Measurements from ENCODE around the gene YWHAH.
"Not testable (repeated sequence)": the region's sequence is repeated elsewhere in the genome, so short reads cannot be mapped to it uniquely, and the experiment has no call there.

YWHAH gene

GRCh38 chr22:31981976-31982375 is 37.6 kb downstream of the YWHAH start:
- DNase-seq (ENCODE audit: low spot score), result not testable (repeated sequence)

GRCh38 chr22:31983911-31984656 is 39.7 kb downstream of the YWHAH start:
- DNase-seq (ENCODE audit: low spot score), result no peak

- no peak for DNase-seq (ENCODE audit: low spot score)
Measured at GRCh38 chr22:31987218-31987617, 42.9 kb downstream of the YWHAH start.

DNA sequence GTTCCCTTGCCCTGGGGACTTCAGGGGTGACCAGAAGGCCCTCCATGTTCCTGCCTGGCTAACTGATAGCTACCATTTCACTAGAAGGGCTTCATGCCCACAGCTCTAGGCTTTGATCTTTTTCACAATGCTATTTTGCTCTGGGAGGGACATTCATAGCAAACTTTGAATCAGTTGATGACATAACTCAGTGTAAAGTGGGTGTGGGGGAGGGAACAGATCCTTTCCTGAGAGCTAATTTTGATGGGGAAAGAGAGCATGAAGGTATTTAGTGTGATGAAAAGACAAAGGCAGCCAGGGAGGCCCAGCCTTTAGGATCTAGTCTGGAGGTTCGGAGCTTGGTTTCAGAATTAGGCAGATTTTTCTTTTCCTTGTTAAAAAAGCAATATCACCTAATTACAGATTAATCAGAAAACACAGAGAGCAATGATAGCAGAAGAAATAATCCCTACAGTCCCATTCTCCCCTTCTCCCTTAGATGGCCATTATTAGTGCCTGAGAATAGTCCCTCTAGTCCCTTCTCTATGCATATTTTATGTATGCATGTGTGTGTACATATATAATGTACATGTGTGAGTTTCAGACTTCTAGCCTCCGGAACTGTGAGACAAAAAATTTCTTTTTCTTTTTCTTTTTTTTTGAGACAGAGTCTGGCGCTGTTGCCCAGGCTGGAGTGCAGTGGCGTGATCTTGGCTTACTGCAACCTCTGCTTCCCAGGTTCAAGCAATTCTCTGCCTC is 46.9 kb downstream of the YWHAH start:
- no peak for DNase-seq (ENCODE audit: low spot score)

DNA sequence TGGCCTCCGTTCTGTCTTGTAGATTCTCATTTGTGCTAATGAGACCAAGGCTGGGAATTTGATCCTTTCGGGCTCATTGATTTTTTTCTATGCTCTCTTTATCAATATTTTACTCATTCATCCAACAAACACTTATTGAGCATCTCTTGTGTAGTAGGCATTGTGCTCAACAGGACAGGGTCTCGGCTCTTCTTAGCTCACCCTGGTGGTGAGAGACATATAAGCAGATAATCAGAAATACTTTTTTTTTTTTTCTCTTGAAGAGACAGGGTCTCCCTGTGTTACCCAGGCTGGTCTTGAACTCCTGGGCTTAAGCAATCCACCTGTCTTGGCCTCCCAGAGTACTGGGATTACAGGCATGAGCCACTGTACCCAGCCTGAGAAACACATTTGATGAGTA is 50.7 kb downstream of the YWHAH start:
- no peak for DNase-seq (ENCODE audit: low spot score)

GRCh38 chr22:31995807-31996206 is 51.5 kb downstream of the YWHAH start:
- DNase-seq (ENCODE audit: low spot score), result no peak

DNA sequence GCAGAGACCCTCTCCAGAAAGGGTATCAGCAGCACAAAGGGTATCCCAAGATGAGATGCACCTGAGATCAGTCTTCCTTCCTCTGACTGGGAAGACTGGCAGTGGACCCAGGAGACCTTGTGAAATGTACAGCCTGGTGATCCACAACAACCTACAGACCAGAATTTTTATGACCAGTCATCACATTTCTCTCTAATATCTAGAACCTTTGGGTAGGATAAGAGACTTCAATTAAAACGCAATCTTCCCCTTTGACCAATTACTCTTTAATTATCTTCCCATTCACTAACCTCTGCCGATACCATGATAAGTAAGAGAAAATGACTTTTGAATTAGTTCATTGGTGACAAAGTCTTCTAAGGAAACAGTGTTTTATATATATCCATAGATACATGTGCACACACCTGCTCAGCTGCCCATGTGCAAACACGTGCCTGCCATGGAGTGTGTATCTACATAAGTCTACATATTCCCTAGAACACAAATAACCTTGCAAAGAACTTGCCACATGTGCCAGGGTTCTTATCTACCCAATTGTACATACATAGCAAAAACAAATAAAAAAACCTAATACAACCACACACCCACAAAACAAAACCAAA is 54.5 kb downstream of the YWHAH start:
- DNase-seq (ENCODE audit: low spot score), result no peak

- no peak for DNase-seq (ENCODE audit: low spot score)
Measured at GRCh38 chr22:32000181-32000580, 55.8 kb downstream of the YWHAH start.

GRCh38 chr22:32005453-32005852 is 61.1 kb downstream of the YWHAH start:
- DNase-seq (ENCODE audit: low spot score), result no peak
